Right lobe of liver (tissue), 6 donors: Measurements from ENCODE around the gene CPNE4. TPM values are rescaled to one million over a fixed set of nuclear protein-coding genes. Genes with fewer than 3 reads are reported as not detected.

Source experiments
- ATAC-seq, 4 donors: fragments of 200-7000 bp; cut with Tn5 transposase; one replicate each; pipeline ENCODE4 v1.9.1; 2020; ENCODE audit warnings: mild to moderate bottlenecking in 4 of 4, moderate library complexity in 4 of 4
- DNase-seq, 3 donors: peaks; one replicate each; pipeline ENCODE4 v3.0.0-alpha.2; 2020
- H3K27ac ChIP-seq, 3 donors: fragments of 200-600 bp; one replicate each; pipeline ENCODE4 v1.8.0; 2022
- H3K27me3 ChIP-seq, 2 donors: fragments of 200-600 bp; one replicate each; pipeline ENCODE4 v1.8.0; 2022
- H3K36me3 ChIP-seq, 4 donors: fragments of 200-600 bp; sonication (generic) in 1 of 4; one replicate each; pipeline versions ENCODE4 v1.5.1 to v1.8.0; 2017 to 2022; ENCODE audit warnings: control low read depth in 1 of 4
- H3K4me1 ChIP-seq, 4 donors: fragments of 200-600 bp; sonication (generic) in 1 of 4; one replicate each; pipeline versions ENCODE4 v1.5.1 to v1.8.0; 2017 to 2022; ENCODE audit warnings: control low read depth in 1 of 4
- H3K4me3 ChIP-seq, 3 donors: fragments of 200-600 bp; one replicate each; pipeline ENCODE4 v1.8.0; 2022
- H3K9me3 ChIP-seq, 4 donors: fragments of 200-600 bp; sonication (generic) in 1 of 4; one replicate each; pipeline versions ENCODE4 v1.5.1 to v1.8.0; 2017 to 2022; ENCODE audit warnings: control low read depth in 1 of 4
- CTCF ChIP-seq, 4 donors: fragments of 200-600 bp in 3 of 4; fragments of 450-650 bp in 1 of 4; IDR thresholded peaks; one replicate each; pipeline versions ENCODE4 v1.5.1 to v1.8.0; 2016 to 2022; ENCODE audit warnings: antibody characterized with exemption in 4 of 4, mild to moderate bottlenecking in 2 of 4
- POLR2A ChIP-seq: fragments of 450-650 bp; IDR thresholded peaks from one replicate; pipeline ENCODE4 v1.6.1; 2017; ENCODE audit warnings: antibody characterized with exemption, mild to moderate bottlenecking
- WGBS: methylation state at CpG from one replicate; pipeline ENCODE4 v1.1.6; 2018; ENCODE audit warnings: low coverage, low lambda C conversion rate; ENCODE audit not compliant: insufficient coverage; ENCODE audit errors: missing lambda C conversion rate; 5-methylcytosine and 5-hydroxymethylcytosine counted together
- intact Hi-C, 2 donors: fragments of 100-400 bp; cut with DNase I; formaldehyde crosslinking; loops; one replicate each; pipeline versions ENCODE4 v1.11.2 to v1.14.1; 2022
- total RNA-seq, 6 experiments: library from RNA; depleted of rRNA in 2 of 6; stranded (reverse); fragments of >200 nt in 2 of 6; fragmentation: NEBNext Ultra II Directional in 3 of 6; extraction: Animal tissue kit (Norgen Biotek cat#: 25700) in 3 of 6; gene quantifications; one replicate each; pipeline versions ENCODE4 v1.1.0 to v1.2.4, GENCODE V29; 2016 to 2023
- donor health status: DM: no; HTN: yes; CAD: no.
- donor health status: DM: no; HTN: no; CAD: no.
- donor health status: DM: no; HTN: no; CAD: no.
- donor health status: DM: no; HTN: yes; CAD: no.
- donor health status: DM: no; HTN: yes; CAD: no.

CPNE4 gene
- total RNA-seq, 6 experiments from 2014 or later, result not detected

DNA sequence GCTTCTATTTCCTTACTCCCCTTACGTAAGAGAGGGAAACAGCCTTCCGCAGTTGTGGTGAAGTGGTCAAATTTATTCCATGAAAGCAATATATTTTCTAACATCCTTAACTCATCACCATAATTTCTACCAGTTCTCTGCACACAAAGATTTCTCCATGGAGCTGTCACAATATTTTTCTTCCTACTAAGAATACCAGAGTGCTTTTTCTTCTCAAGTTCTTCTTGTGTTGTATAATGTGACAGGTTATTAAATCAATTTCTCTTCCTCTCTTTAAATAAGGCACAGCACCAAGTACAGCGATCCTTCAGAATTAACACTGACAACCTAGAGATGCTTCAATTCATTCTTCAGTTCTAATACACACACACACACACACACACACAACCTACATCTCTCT lies 153.0 kb downstream of the CPNE4 start:
- no peaks in the 10 kb centered on the region for H3K4me1 ChIP-seq
- ATAC-seq (no peak), DNase-seq (no peak)
- H3K4me3 ChIP-seq, result no peak overlapping the region
- no peaks in the 10 kb centered on the region for H3K27me3 ChIP-seq
- intact Hi-C loops, result no loop called here
- WGBS, result 62% methylated on average over 3 of the region's 3 CpGs
- H3K9me3 ChIP-seq, result no peaks in the 10 kb centered on the region
- no peak overlapping the region for H3K27ac ChIP-seq
- H3K36me3 ChIP-seq, result no peaks in the 10 kb centered on the region
- TF ChIP-seq POLR2A (no peak), CTCF (IDR thresholded peaks at IDR 0.05) (no peak)

- no peaks in the 10 kb centered on the region for H3K36me3 ChIP-seq
- DNase-seq (no peak), ATAC-seq (no peak)
- no peaks in the 10 kb centered on the region for H3K27me3 ChIP-seq
- 37% methylated on average over 2 of the region's 2 CpGs for WGBS
- H3K27ac ChIP-seq, result no peak overlapping the region
- H3K9me3 ChIP-seq, result no peaks in the 10 kb centered on the region
- TF ChIP-seq CTCF (IDR thresholded peaks at IDR 0.05) (no peak), POLR2A (no peak)
- intact Hi-C loops, result no loop called here
- H3K4me3 ChIP-seq, result no peak overlapping the region
- H3K4me1 ChIP-seq, result no peaks in the 10 kb centered on the region
Observed at GRCh38 chr3:131880948-131881347, 153.9 kb downstream of the CPNE4 start.

GRCh38 chr3:131868203-131868602 lies 166.6 kb downstream of the CPNE4 start:
- TF ChIP-seq POLR2A, result no peak
- no peak for TF ChIP-seq CTCF (IDR thresholded peaks at IDR 0.05)
- H3K4me3 ChIP-seq, result no peak overlapping the region
- 44% methylated on average over 6 of the region's 6 CpGs for WGBS
- DNase-seq, result no peak
- intact Hi-C loops, result no loop called here
- H3K9me3 ChIP-seq, result no peaks in the 10 kb centered on the region
- no peaks in the 10 kb centered on the region for H3K36me3 ChIP-seq
- H3K27ac ChIP-seq, result no peak overlapping the region
- no peak for ATAC-seq
- no peaks in the 10 kb centered on the region for H3K27me3 ChIP-seq
- H3K4me1 ChIP-seq, result no peaks in the 10 kb centered on the region

DNA sequence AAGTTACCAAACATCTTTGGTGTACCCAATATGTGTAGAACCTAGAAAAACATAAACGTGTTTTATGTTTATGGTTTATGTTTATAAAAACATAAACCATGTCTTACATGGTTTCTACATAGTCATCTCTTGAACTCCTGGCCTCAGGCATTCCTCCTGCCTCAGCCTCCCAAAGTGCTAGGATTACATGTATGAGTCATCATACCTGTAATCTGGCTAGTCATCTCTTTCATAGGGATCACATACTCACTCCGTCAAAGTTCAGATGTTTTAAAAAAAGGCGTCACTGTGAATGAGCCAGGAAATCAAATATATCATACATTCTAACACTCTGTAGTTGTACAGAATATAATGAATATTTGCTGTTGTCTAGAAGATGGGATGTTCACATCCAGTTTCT lies 178.6 kb downstream of the CPNE4 start:
- Histone ChIP-seq H3K4me3 (no peak overlapping the region), H3K27ac (no peak overlapping the region), H3K9me3 (no peaks in the 10 kb centered on the region), H3K4me1 (no peaks in the 10 kb centered on the region), H3K36me3 (no peaks in the 10 kb centered on the region), H3K27me3 (no peaks in the 10 kb centered on the region)
- intact Hi-C loops, result no loop called here
- DNase-seq (no peak), ATAC-seq (no peak)
- TF ChIP-seq CTCF (IDR thresholded peaks at IDR 0.05) (no peak), POLR2A (no peak)
- WGBS, result 84% methylated on average over 3 of the region's 3 CpGs

- H3K4me3 ChIP-seq, result no peak overlapping the region
- TF ChIP-seq POLR2A (no peak), CTCF (IDR thresholded peaks at IDR 0.05) (no peak)
- no peaks in the 10 kb centered on the region for H3K36me3 ChIP-seq
- no peak overlapping the region for H3K27ac ChIP-seq
- 49% methylated on average over 3 of the region's 3 CpGs for WGBS
- no peaks in the 10 kb centered on the region for H3K9me3 ChIP-seq
- intact Hi-C loops, result no loop called here
- no peaks in the 10 kb centered on the region for H3K27me3 ChIP-seq
- DNase-seq (no peak), ATAC-seq (no peak)
- no peaks in the 10 kb centered on the region for H3K4me1 ChIP-seq
Observed at GRCh38 chr3:131850223-131850622, 184.6 kb downstream of the CPNE4 start.
